Activated CD4-positive, alpha-beta T cell treated with anti-CD3 and anti-CD28 coated beads, Interleukin-2, amount 50 U/mL, for 4 hours (primary cell): Measurements from ENCODE around the gene VSTM4.

Source experiments
- DNase-seq, 2 experiments: peaks; one replicate each; pipeline ENCODE4 v3.0.0-alpha.2; 2020

Gene VSTM4

GRCh38 chr10:49115015-49115795 lies at the start of gene VSTM4:
Gene VSTM4 (minus strand): TSS chr10:49115522. CDS start chr10:49115485, 37 bp downstream.
- DNase-seq: no peak

GRCh38 chr10:49164559-49165188 lies 49.4 kb upstream of the VSTM4 start:
- DNase-seq: peak in 1 of 2 experiments; percentile 16

- DNase-seq: no peak
Measured at GRCh38 chr10:49163741-49164140, 48.4 kb upstream of the VSTM4 start.

GRCh38 chr10:49162761-49163310 lies 47.5 kb upstream of the VSTM4 start:
- DNase-seq: no peak

GRCh38 chr10:49162063-49162462 lies 46.7 kb upstream of the VSTM4 start:
- DNase-seq: no peak

- DNase-seq: no peak
Measured at GRCh38 chr10:49161411-49161997, 46.2 kb upstream of the VSTM4 start.

- no peak for DNase-seq
Measured at GRCh38 chr10:49160814-49161213, 45.5 kb upstream of the VSTM4 start.

- DNase-seq: no peak
Measured at GRCh38 chr10:49160110-49160509, 44.8 kb upstream of the VSTM4 start.

GRCh38 chr10:49158915-49159314 lies 43.6 kb upstream of the VSTM4 start:
- DNase-seq: no peak

GRCh38 chr10:49158404-49158803 lies 43.1 kb upstream of the VSTM4 start:
- DNase-seq: no peak

GRCh38 chr10:49157229-49157628 lies 41.9 kb upstream of the VSTM4 start:
- DNase-seq: no peak

- DNase-seq: no peak
Measured at GRCh38 chr10:49154641-49155040, 39.3 kb upstream of the VSTM4 start.

- no peak for DNase-seq
Measured at GRCh38 chr10:49153971-49154370, 38.6 kb upstream of the VSTM4 start.

- DNase-seq: no peak
Measured at GRCh38 chr10:49153115-49153514, 37.8 kb upstream of the VSTM4 start.

GRCh38 chr10:49152663-49153062 lies 37.3 kb upstream of the VSTM4 start:
- DNase-seq: no peak

- DNase-seq: no peak
Measured at GRCh38 chr10:49152037-49152436, 36.7 kb upstream of the VSTM4 start.

- no peak for DNase-seq
Measured at GRCh38 chr10:49151481-49151880, 36.2 kb upstream of the VSTM4 start.

- DNase-seq: no peak
Measured at GRCh38 chr10:49151025-49151445, 35.7 kb upstream of the VSTM4 start.

GRCh38 chr10:49150426-49150825 lies 35.1 kb upstream of the VSTM4 start:
- no peak for DNase-seq

- no peak for DNase-seq
Measured at GRCh38 chr10:49149881-49150280, 34.6 kb upstream of the VSTM4 start.

- DNase-seq: no peak
Measured at GRCh38 chr10:49144058-49144720, 28.9 kb upstream of the VSTM4 start.

GRCh38 chr10:49143249-49143648 lies 27.9 kb upstream of the VSTM4 start:
- DNase-seq: no peak
